GM12878 (cell line): ENCODE data around the gene PRCC. TPM values are rescaled to one million over a fixed set of nuclear protein-coding genes. Genes with fewer than 3 reads are reported as not detected.
A peak's percentile ranks its signal among the peaks of the same experiment; 100 is the strongest.

Experiments
- BHLHE40 ChIP-seq, 2 experiments: fragments of 450-650 bp in 1 of 2; IDR thresholded peaks; 2 replicates each; pipeline ENCODE4 v1.6.1; 2011 to 2017; ENCODE audit warnings: low read depth in 2 of 2, borderline replicate concordance in 1 of 2, improper control_type of control experiment in 1 of 2, low read length in 1 of 2, mild to moderate bottlenecking in 1 of 2
- CBFB ChIP-seq: IDR thresholded peaks from 2 replicates; pipeline ENCODE4 v1.6.1; 2016; ENCODE audit warnings: antibody characterized with exemption, low read depth
- HCFC1 ChIP-seq: fragments of 150-350 bp; IDR thresholded peaks from 2 replicates; pipeline ENCODE4 v1.6.1; 2014; ENCODE audit warnings: low read length
- MXI1 ChIP-seq: fragments of 150-350 bp; IDR thresholded peaks from 2 replicates; pipeline ENCODE4 v1.6.1; 2011; ENCODE audit warnings: low read depth, mild to moderate bottlenecking, inconsistent platforms, low read length, improper control_type of control experiment
- MYC ChIP-seq: IDR thresholded peaks from 2 replicates; pipeline ENCODE4 v1.6.1; 2011; ENCODE audit warnings: mild to moderate bottlenecking, low read length, moderate library complexity, inconsistent platforms; ENCODE audit not compliant: insufficient read depth, insufficient replicate concordance, insufficient read length, severe bottlenecking
- NR2C1 ChIP-seq: fragments of 450-650 bp; IDR thresholded peaks from 2 replicates; pipeline ENCODE4 v1.6.1; 2017; ENCODE audit warnings: antibody characterized with exemption, mild to moderate bottlenecking, moderate library complexity
- NRF1 ChIP-seq: conservative IDR thresholded peaks from 2 replicates; pipeline ENCODE4 v1.6.1; 2011; ENCODE audit warnings: mild to moderate bottlenecking, low read depth, low read length, improper control_type of control experiment
- RAD51 ChIP-seq: fragments of 450-650 bp; IDR thresholded peaks from 2 replicates; pipeline ENCODE4 v1.6.1; 2016; ENCODE audit warnings: moderate library complexity, mild to moderate bottlenecking, inconsistent platforms
- SMAD5 ChIP-seq: IDR thresholded peaks from 2 replicates; pipeline ENCODE4 v1.6.1; 2016; ENCODE audit warnings: antibody characterized with exemption, low read depth
- SMARCA5 ChIP-seq: fragments of 450-650 bp; IDR thresholded peaks from 2 replicates; pipeline ENCODE4 v1.6.1; 2017; ENCODE audit warnings: mild to moderate bottlenecking
- SRF ChIP-seq, 2 experiments: IDR thresholded peaks; 2 replicates each; pipeline ENCODE4 v1.6.1; 2011; ENCODE audit warnings: low read depth in 2 of 2, low read length in 2 of 2, mild to moderate bottlenecking in 1 of 2, moderate library complexity in 1 of 2
- TAF1 ChIP-seq: IDR thresholded peaks from 2 replicates; pipeline ENCODE4 v1.6.1; 2011; ENCODE audit warnings: mild to moderate bottlenecking, low read depth, low read length, borderline replicate concordance
- ZSCAN29 ChIP-seq: fragments of 450-650 bp; IDR thresholded peaks from 2 replicates; pipeline ENCODE4 v1.6.1; 2017; ENCODE audit warnings: mild to moderate bottlenecking, moderate library complexity
- polyA plus RNA-seq, 11 experiments: library from polyadenylated mRNA; depleted of rRNA in 4 of 11; unstranded in 6 of 11; stranded (reverse) in 5 of 11; fragments of >200 nt; fragmentation: Nextera tagmentation in 4 of 11; fragmentation: Illumina TruSeq in 1 of 11; extraction: Ambion mirVana in 4 of 11; extraction: Trizol in 1 of 11; gene quantifications; 1 replicate in 1 of 11; 2 replicates in 10 of 11; pipeline versions ENCODE4 v1.2.1 to v1.2.3, GENCODE V29; 2011 to 2016; ENCODE audit warnings: inconsistent platforms in 2 of 11, missing spikeins in 2 of 11, low read depth in 1 of 11
- total RNA-seq, 4 experiments: library from RNA; depleted of rRNA in 3 of 4; stranded (reverse); fragments of >200 nt in 3 of 4; fragmentation: Illumina TruSeq in 1 of 4; extraction: Trizol in 1 of 4; gene quantifications; 2 replicates each; pipeline versions ENCODE4 v1.2.1 to v1.2.3, GENCODE V29; 2013 to 2021
- TF ChIP-seq, protein P1 (sequence below): fragments of 450-650 bp; IDR thresholded peaks from 2 replicates; pipeline ENCODE4 v1.6.1; 2017; ENCODE audit warnings: antibody characterized with exemption, mild to moderate bottlenecking, moderate library complexity
- TF ChIP-seq, protein P2 (sequence below): fragments of 450-650 bp; formaldehyde crosslinking; IDR thresholded peaks from 2 replicates; pipeline ENCODE4 v1.5.0; 2022; ENCODE audit warnings: mild to moderate bottlenecking, missing genetic modification characterization
- TF ChIP-seq, protein P3 (sequence below): fragments of 450-650 bp; IDR thresholded peaks from 2 replicates; pipeline ENCODE4 v1.6.1; 2016; ENCODE audit warnings: mild to moderate bottlenecking
- TF ChIP-seq, protein P4 (sequence below), 3 experiments: IDR thresholded peaks in 2 of 3; conservative IDR thresholded peaks in 1 of 3; 2 replicates each; pipeline ENCODE4 v1.5.1; 2011; ENCODE audit warnings: low read depth in 3 of 3, low read length in 3 of 3, mild to moderate bottlenecking in 3 of 3, control low read depth in 2 of 3, moderate library complexity in 2 of 3, inconsistent platforms in 1 of 3, mixed read lengths in 1 of 3; ENCODE audit not compliant: control insufficient read depth in 2 of 3, insufficient read depth in 1 of 3; ENCODE audit errors: extremely low read depth in 1 of 3

PRCC gene
- total and polyA plus RNA-seq, 10 of the 15 experiments (the other 5 are each of a cell fraction or from before 2014, with no cell fraction given), result 23.8 to 132 (median 63.1) TPM

DNA sequence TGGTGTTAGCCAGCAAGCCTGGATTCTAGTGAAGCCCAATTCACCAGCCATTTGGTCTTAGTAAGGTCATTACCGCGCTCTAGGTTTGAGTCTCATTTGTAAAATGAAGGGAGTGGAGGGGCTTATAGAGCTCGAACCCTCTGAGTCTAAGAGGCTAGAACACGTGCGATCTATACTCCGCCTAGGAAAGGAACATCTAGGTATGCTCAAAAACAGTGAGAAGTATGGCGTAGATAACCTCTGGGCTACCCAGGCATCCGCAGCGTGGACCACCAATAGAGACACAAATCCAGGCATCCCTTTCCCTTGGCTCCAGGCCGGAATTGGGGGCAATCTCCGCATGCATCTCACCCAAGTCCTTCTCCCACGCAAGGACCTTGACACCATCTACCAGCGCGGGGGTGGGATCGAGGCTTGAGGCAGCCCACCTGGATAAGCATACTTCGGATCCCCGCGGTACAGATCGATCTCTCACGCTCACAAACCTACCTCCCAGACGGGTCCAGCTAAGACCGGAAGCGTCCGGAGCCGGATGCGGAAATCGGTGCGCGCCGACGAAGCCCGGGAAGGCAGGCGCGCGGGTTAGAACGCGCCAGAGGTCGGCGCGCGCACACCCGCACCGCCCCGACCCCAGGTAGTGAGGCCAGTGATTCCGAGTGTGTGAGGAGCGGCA lies 39.3 kb upstream of the PRCC start, which contains the start of gene METTL25B (continued):
- TF ChIP-seq, protein P1, sequence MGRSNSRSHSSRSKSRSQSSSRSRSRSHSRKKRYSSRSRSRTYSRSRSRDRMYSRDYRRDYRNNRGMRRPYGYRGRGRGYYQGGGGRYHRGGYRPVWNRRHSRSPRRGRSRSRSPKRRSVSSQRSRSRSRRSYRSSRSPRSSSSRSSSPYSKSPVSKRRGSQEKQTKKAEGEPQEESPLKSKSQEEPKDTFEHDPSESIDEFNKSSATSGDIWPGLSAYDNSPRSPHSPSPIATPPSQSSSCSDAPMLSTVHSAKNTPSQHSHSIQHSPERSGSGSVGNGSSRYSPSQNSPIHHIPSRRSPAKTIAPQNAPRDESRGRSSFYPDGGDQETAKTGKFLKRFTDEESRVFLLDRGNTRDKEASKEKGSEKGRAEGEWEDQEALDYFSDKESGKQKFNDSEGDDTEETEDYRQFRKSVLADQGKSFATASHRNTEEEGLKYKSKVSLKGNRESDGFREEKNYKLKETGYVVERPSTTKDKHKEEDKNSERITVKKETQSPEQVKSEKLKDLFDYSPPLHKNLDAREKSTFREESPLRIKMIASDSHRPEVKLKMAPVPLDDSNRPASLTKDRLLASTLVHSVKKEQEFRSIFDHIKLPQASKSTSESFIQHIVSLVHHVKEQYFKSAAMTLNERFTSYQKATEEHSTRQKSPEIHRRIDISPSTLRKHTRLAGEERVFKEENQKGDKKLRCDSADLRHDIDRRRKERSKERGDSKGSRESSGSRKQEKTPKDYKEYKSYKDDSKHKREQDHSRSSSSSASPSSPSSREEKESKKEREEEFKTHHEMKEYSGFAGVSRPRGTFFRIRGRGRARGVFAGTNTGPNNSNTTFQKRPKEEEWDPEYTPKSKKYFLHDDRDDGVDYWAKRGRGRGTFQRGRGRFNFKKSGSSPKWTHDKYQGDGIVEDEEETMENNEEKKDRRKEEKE, result no peak
- TF ChIP-seq HCFC1 (peak; percentile 40; the same call in 1 of the 2 replicates), MXI1 (0 out of 2 replicates have a peak, but pooled peaks have one; percentile 7), MYC (peak; percentile 45), ZSCAN29 (no peak), TAF1 (peak; percentile 29; the same call in 1 of the 2 replicates), RAD51 (no peak), NRF1 (0 out of 2 replicates have a peak, but pooled peaks have one; percentile 12), SRF (IDR thresholded peaks at IDR 0.05; ENCODE audit: low read depth in 2 of 2, low read length in 2 of 2) (no peak), NR2C1 (peak; percentile 52), BHLHE40 (IDR thresholded peaks at IDR 0.05; ENCODE audit: borderline replicate concordance in 1 of 2, low read depth in 2 of 2, low read length in 1 of 2) (no peak), SMARCA5 (peak; percentile 31; the same call in 1 of the 2 replicates), SMAD5 (peak; percentile 93), CBFB (0 out of 2 replicates have a peak, but pooled peaks have one; percentile 14)
- TF ChIP-seq, protein P2, sequence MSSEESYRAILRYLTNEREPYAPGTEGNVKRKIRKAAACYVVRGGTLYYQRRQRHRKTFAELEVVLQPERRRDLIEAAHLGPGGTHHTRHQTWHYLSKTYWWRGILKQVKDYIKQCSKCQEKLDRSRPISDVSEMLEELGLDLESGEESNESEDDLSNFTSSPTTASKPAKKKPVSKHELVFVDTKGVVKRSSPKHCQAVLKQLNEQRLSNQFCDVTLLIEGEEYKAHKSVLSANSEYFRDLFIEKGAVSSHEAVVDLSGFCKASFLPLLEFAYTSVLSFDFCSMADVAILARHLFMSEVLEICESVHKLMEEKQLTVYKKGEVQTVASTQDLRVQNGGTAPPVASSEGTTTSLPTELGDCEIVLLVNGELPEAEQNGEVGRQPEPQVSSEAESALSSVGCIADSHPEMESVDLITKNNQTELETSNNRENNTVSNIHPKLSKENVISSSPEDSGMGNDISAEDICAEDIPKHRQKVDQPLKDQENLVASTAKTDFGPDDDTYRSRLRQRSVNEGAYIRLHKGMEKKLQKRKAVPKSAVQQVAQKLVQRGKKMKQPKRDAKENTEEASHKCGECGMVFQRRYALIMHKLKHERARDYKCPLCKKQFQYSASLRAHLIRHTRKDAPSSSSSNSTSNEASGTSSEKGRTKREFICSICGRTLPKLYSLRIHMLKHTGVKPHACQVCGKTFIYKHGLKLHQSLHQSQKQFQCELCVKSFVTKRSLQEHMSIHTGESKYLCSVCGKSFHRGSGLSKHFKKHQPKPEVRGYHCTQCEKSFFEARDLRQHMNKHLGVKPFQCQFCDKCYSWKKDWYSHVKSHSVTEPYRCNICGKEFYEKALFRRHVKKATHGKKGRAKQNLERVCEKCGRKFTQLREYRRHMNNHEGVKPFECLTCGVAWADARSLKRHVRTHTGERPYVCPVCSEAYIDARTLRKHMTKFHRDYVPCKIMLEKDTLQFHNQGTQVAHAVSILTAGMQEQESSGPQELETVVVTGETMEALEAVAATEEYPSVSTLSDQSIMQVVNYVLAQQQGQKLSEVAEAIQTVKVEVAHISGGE (CRISPR knock-in tag), result peak; percentile 41; the same call in 1 of the 2 replicates
- TF ChIP-seq, protein P3, sequence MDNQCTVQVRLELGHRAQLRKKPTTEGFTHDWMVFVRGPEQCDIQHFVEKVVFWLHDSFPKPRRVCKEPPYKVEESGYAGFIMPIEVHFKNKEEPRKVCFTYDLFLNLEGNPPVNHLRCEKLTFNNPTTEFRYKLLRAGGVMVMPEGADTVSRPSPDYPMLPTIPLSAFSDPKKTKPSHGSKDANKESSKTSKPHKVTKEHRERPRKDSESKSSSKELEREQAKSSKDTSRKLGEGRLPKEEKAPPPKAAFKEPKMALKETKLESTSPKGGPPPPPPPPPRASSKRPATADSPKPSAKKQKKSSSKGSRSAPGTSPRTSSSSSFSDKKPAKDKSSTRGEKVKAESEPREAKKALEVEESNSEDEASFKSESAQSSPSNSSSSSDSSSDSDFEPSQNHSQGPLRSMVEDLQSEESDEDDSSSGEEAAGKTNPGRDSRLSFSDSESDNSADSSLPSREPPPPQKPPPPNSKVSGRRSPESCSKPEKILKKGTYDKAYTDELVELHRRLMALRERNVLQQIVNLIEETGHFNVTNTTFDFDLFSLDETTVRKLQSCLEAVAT, result peak; percentile 13
- TF ChIP-seq, protein P4, sequence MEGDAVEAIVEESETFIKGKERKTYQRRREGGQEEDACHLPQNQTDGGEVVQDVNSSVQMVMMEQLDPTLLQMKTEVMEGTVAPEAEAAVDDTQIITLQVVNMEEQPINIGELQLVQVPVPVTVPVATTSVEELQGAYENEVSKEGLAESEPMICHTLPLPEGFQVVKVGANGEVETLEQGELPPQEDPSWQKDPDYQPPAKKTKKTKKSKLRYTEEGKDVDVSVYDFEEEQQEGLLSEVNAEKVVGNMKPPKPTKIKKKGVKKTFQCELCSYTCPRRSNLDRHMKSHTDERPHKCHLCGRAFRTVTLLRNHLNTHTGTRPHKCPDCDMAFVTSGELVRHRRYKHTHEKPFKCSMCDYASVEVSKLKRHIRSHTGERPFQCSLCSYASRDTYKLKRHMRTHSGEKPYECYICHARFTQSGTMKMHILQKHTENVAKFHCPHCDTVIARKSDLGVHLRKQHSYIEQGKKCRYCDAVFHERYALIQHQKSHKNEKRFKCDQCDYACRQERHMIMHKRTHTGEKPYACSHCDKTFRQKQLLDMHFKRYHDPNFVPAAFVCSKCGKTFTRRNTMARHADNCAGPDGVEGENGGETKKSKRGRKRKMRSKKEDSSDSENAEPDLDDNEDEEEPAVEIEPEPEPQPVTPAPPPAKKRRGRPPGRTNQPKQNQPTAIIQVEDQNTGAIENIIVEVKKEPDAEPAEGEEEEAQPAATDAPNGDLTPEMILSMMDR (IDR thresholded peaks at IDR 0.05 in 2 of 3, conservative IDR thresholded peaks at IDR 0.05 in 1 of 3; ENCODE audit: control insufficient read depth in 2 of 3, extremely low read depth in 1 of 3, insufficient read depth in 1 of 3, low read depth in 3 of 3, low read length in 3 of 3), result no peak
